K562 (cell line): ENCODE measurements around the gene GPR26. TPM values are rescaled to one million over a fixed set of nuclear protein-coding genes. Genes with fewer than 3 reads are reported as not detected.

Experiments
- EWSR1 ChIP-seq: fragments of 450-650 bp; IDR thresholded peaks from 2 replicates; pipeline ENCODE4 v1.6.1; 2018; ENCODE audit warnings: borderline replicate concordance, mild to moderate bottlenecking, low read depth, moderate library complexity; ENCODE audit not compliant: partially characterized antibody
- KDM5B ChIP-seq: fragments of 200-600 bp; sonication (generic); IDR thresholded peaks from 2 replicates; pipeline ENCODE4 v1.6.1; 2012; ENCODE audit warnings: low read depth, mild to moderate bottlenecking, moderate library complexity, low read length, control low read depth, inconsistent platforms; ENCODE audit not compliant: insufficient replicate concordance
- ZNF175 ChIP-seq: fragments of 200-800 bp; sonication (Bioruptor generic); IDR thresholded peaks from 2 replicates; pipeline ENCODE4 v1.6.1; 2016; ENCODE audit warnings: low read depth, mild to moderate bottlenecking, missing genetic modification characterization, missing compliant biosample characterization
- ZNF239 ChIP-seq: fragments of 250-450 bp; sonication (Bioruptor Pico); IDR thresholded peaks from 2 replicates; pipeline ENCODE4 v1.4.0; 2020; ENCODE audit warnings: mild to moderate bottlenecking
- polyA plus RNA-seq, 8 experiments: library from polyadenylated mRNA; depleted of rRNA in 4 of 8; stranded (reverse) in 5 of 8; unstranded in 3 of 8; fragments of >200 nt; fragmentation: Nextera tagmentation in 2 of 8; fragmentation: Illumina TruSeq in 1 of 8; extraction: Ambion mirVana in 2 of 8; extraction: Trizol in 1 of 8; gene quantifications; 2 replicates each; pipeline versions ENCODE4 v1.2.1 to v1.2.3, GENCODE V29; 2011 to 2014; ENCODE audit warnings: inconsistent platforms in 1 of 8, missing spikeins in 1 of 8
- total RNA-seq, 7 experiments: library from RNA; depleted of rRNA in 6 of 7; stranded (reverse); fragments of >200 nt in 6 of 7; fragmentation: Illumina TruSeq in 2 of 7; extraction: Trizol in 2 of 7; gene quantifications; 2 replicates each; pipeline versions ENCODE4 v1.2.1 to v1.2.3, GENCODE V29; 2011 to 2021; ENCODE audit warnings: low replicate concordance in 1 of 7
- TF ChIP-seq, protein P1 (sequence below), 2 experiments: fragments of 450-650 bp; IDR thresholded peaks; 2 replicates each; pipeline ENCODE4 v1.6.1; 2016; ENCODE audit warnings: mild to moderate bottlenecking in 2 of 2, borderline replicate concordance in 1 of 2, low read depth in 1 of 2, moderate library complexity in 1 of 2
- TF ChIP-seq, protein P2 (sequence below): IDR thresholded peaks from 2 replicates; pipeline ENCODE4 v1.6.1; 2012; ENCODE audit warnings: low read depth, low read length, improper control_type of control experiment, borderline replicate concordance
- TF ChIP-seq, protein P3 (sequence below): fragments of 450-650 bp; formaldehyde crosslinking; IDR thresholded peaks from 2 replicates; pipeline ENCODE4 v1.4.0; 2020; ENCODE audit warnings: mild to moderate bottlenecking

GPR26 gene
- total and polyA plus RNA-seq, 9 of the 15 experiments (the other 6 are each of a cell fraction or from before 2014, with no cell fraction given) = not detected

DNA sequence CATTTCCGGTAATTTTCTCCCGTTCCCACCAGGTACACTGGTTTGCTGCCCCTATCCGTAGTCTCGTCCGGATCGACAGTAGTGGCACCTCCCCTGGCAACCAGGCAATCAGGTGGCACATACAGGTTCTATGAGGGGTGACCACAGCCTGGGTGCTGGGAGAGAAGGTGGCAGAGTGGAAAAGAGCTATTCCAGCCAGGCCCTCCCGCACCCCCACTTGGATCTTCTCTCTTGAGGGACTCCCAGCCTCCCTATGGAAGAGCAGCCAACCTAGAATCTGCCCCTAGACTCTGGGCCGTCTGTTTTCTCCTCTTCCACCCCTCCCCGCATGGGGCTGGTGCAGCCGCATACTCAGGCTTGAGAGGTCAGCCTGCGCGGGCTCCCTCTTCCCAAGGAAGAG lies 58.6 kb downstream of the GPR26 start (continued):
- TF ChIP-seq, protein P1, sequence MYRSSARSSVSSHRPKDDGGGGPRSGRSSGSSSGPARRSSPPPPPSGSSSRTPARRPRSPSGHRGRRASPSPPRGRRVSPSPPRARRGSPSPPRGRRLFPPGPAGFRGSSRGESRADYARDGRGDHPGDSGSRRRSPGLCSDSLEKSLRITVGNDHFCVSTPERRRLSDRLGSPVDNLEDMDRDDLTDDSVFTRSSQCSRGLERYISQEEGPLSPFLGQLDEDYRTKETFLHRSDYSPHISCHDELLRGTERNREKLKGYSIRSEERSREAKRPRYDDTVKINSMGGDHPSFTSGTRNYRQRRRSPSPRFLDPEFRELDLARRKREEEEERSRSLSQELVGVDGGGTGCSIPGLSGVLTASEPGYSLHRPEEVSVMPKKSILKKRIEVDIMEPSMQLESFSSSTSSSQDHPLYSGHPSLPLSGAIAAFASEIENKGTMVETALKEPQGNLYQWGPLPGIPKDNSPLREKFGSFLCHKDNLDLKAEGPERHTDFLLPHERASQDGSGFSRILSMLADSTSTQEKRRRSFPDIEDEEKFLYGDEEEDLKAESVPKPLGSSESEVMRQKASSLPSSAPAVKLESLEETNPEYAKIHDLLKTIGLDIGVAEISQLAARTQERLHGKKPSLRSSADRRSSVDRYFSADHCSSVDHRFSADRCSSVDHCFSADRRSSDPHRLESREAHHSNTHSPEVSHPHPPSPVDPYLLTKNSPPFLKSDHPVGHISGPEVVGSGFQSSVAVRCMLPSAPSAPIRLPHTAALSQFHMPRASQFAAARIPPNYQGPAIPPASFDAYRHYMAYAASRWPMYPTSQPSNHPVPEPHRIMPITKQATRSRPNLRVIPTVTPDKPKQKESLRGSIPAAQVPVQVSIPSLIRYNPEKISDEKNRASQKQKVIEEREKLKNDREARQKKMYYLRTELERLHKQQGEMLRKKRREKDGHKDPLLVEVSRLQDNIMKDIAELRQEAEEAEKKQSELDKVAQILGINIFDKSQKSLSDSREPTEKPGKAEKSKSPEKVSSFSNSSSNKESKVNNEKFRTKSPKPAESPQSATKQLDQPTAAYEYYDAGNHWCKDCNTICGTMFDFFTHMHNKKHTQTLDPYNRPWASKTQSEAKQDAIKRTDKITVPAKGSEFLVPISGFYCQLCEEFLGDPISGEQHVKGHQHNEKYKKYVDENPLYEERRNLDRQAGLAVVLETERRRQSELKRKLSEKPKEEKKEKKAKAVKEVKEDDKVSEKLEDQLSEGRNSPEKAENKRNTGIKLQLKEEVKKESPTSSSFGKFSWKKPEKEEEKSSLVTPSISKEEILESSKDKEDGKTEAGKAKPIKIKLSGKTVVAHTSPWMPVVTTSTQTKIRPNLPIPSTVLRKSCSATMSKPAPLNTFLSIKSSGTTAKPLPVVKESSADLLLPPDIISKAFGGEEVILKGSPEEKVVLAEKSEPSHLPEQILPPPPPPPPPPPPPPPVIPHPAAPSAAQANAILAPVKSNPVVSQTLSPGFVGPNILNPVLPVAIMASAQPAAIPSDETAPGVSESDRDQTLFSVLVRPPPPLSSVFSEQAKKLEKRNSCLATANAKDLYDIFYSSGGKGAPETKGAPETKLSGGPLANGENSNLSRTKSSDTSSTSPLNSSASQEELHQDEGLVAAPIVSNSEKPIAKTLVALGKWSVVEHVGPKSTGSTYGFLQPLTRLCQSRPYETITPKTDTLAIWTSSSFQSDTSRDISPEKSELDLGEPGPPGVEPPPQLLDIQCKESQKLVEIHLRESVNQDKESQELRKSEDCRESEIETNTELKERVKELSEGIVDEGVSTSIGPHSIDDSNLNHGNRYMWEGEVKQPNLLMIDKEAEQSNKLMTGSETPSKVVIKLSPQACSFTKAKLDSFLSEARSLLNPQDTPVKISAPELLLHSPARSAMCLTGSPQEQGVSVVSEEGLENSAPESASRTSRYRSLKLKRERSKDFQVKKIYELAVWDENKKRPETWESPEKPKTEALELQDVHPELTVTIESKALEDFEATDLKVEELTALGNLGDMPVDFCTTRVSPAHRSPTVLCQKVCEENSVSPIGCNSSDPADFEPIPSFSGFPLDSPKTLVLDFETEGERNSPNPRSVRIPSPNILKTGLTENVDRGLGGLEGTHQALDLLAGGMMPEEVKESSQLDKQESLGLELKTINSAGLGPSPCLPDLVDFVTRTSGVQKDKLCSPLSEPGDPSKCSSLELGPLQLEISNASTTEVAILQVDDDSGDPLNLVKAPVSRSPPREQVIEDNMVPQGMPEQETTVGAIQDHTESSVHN (IDR thresholded peaks at IDR 0.05; ENCODE audit: borderline replicate concordance in 1 of 2, low read depth in 1 of 2) = no peak
- no peak for TF ChIP-seq EWSR1
- no peak for TF ChIP-seq ZNF239 (CRISPR knock-in tag)
- TF ChIP-seq, protein P2, sequence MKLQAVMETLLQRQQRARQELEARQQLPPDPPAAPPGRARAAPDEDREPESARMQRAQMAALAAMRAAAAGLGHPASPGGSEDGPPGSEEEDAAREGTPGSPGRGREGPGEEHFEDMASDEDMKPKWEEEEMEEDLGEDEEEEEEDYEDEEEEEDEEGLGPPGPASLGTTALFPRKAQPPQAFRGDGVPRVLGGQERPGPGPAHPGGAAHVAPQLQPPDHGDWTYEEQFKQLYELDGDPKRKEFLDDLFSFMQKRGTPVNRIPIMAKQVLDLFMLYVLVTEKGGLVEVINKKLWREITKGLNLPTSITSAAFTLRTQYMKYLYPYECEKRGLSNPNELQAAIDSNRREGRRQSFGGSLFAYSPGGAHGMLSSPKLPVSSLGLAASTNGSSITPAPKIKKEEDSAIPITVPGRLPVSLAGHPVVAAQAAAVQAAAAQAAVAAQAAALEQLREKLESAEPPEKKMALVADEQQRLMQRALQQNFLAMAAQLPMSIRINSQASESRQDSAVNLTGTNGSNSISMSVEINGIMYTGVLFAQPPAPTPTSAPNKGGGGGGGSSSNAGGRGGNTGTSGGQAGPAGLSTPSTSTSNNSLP = no peak
- TF ChIP-seq ZNF175 = no peak
- TF ChIP-seq, protein P3, sequence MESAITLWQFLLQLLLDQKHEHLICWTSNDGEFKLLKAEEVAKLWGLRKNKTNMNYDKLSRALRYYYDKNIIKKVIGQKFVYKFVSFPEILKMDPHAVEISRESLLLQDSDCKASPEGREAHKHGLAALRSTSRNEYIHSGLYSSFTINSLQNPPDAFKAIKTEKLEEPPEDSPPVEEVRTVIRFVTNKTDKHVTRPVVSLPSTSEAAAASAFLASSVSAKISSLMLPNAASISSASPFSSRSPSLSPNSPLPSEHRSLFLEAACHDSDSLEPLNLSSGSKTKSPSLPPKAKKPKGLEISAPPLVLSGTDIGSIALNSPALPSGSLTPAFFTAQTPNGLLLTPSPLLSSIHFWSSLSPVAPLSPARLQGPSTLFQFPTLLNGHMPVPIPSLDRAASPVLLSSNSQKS = no peak
- no peak for TF ChIP-seq KDM5B
- TF ChIP-seq, all 486 proteins: peak for 0
